B cell (primary cell): ENCODE results near the gene IFIT2.

Source experiments
- CTCF ChIP-seq: fragments of 200-600 bp; IDR thresholded peaks from one replicate; pipeline ENCODE4 v1.8.0; 2022; ENCODE audit warnings: antibody characterized with exemption, mild to moderate bottlenecking
- EZH2 ChIP-seq: IDR thresholded peaks from 2 replicates; pipeline ENCODE4 v1.6.1; 2012; ENCODE audit warnings: borderline replicate concordance, low read depth, mild to moderate bottlenecking, moderate library complexity, low read length; ENCODE audit not compliant: insufficient read depth, poor library complexity, severe bottlenecking

DNA sequence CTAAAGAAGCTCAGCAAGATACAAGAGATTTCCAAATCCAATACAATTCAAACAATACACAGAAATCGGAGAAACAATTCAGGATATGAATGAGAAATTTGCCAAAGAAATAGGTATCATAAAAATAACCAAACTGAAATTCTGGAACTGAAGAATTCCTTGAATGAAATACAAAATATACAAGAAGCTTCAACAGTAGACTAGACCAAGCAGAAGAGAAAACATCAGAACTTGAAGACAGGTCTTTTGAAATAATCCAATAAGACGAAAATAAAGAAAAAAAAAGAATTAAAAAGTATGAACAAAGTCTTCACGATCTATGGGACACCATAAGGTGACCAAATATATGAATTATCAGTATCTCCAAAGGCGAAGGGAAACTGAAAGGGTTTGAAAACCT lies 2.8 kb upstream of the IFIT2 start:
- TF ChIP-seq CTCF (no peak), EZH2 (no peak)
